HEK293 (cell line): Measurements from ENCODE around the gene LCN12.

Source experiments
- CTCF ChIA-PET: fragments of 350-600 bp; formaldehyde crosslinking; extraction: SDS; loops from one replicate; lab custom pipeline; 2021; ENCODE audit warnings: antibody characterized with exemption; lab: Yijun Ruan, JAX
- POLR2A ChIA-PET: fragments of 300-600 bp; formaldehyde crosslinking; extraction: SDS; loops from one replicate; lab custom pipeline; 2020; ENCODE audit warnings: antibody characterized with exemption, inconsistent platforms; lab: Yijun Ruan, JAX
- H3K27ac ChIP-seq: fragments of 200-500 bp; sonication (Bioruptor generic); 2 replicates; pipeline ENCODE4 v1.5.1; 2014; ENCODE audit warnings: low read depth, low read length, control low read depth, inconsistent platforms; ENCODE audit errors: extremely low read depth
- H3K36me3 ChIP-seq, 2 experiments: fragments of 200-500 bp in 1 of 2; sonication (Bioruptor generic) in 1 of 2; 1 replicate in 1 of 2; 2 replicates in 1 of 2; pipeline ENCODE4 v1.5.1; 2014 to 2017; ENCODE audit warnings: inconsistent platforms in 2 of 2, low read length in 2 of 2; ENCODE audit not compliant: control insufficient read depth in 2 of 2, insufficient read depth in 1 of 2
- H3K4me1 ChIP-seq: fragments of 200-500 bp; sonication (Bioruptor generic); 2 replicates; pipeline ENCODE4 v1.5.1; 2014; ENCODE audit warnings: mild to moderate bottlenecking, low read length, inconsistent platforms; ENCODE audit not compliant: control insufficient read depth, insufficient read depth
- H3K4me3 ChIP-seq: 2 replicates; pipeline ENCODE4 v1.5.1; 2011; ENCODE audit warnings: low read depth, mild to moderate bottlenecking, control low read depth, low read length, moderate library complexity
- H3K9me3 ChIP-seq: fragments of 200-500 bp; sonication (Bioruptor generic); 2 replicates; pipeline ENCODE4 v1.5.1; 2014; ENCODE audit warnings: low read depth, low read length, inconsistent platforms; ENCODE audit not compliant: control insufficient read depth, insufficient read depth
- BCL11A ChIP-seq: fragments of 450-650 bp; formaldehyde crosslinking; IDR thresholded peaks from 2 replicates; pipeline ENCODE4 v1.5.1; 2016; ENCODE audit warnings: low read depth, missing biosample characterization, missing genetic modification characterization
- EGR2 ChIP-seq: fragments of 450-650 bp; formaldehyde crosslinking; IDR thresholded peaks from 2 replicates; pipeline ENCODE4 v1.5.1; 2016; ENCODE audit warnings: low read depth, missing biosample characterization, missing genetic modification characterization
- GLIS2 ChIP-seq: fragments of 450-650 bp; formaldehyde crosslinking; IDR thresholded peaks from 2 replicates; pipeline ENCODE4 v1.5.1; 2016; ENCODE audit warnings: missing biosample characterization, missing genetic modification characterization
- KLF9 ChIP-seq: fragments of 450-650 bp; formaldehyde crosslinking; IDR thresholded peaks from 2 replicates; pipeline ENCODE4 v1.5.1; 2016; ENCODE audit warnings: missing biosample characterization, missing genetic modification characterization, low read depth
- PRDM1 ChIP-seq: fragments of 450-650 bp; formaldehyde crosslinking; IDR thresholded peaks from 2 replicates; pipeline ENCODE4; 2016; ENCODE audit warnings: missing biosample characterization, missing genetic modification characterization
- SETDB1 ChIP-seq: IDR thresholded peaks from one replicate; pipeline ENCODE4 v1.6.1; 2017; ENCODE audit warnings: mild to moderate bottlenecking, low read length, moderate library complexity, mixed read lengths; ENCODE audit not compliant: insufficient read length
- ZNF138 ChIP-seq: fragments of 450-650 bp; formaldehyde crosslinking; IDR thresholded peaks from 2 replicates; pipeline ENCODE4 v1.5.1; 2016; ENCODE audit warnings: missing biosample characterization, missing genetic modification characterization, borderline replicate concordance
- ZNF423 ChIP-seq: fragments of 450-650 bp; formaldehyde crosslinking; IDR thresholded peaks from 2 replicates; pipeline ENCODE4 v1.5.1; 2016; ENCODE audit warnings: missing biosample characterization, missing genetic modification characterization
- ZNF555 ChIP-seq: fragments of 450-650 bp; formaldehyde crosslinking; conservative IDR thresholded peaks from 2 replicates; pipeline ENCODE4 v1.5.1; 2017; ENCODE audit warnings: missing biosample characterization, mild to moderate bottlenecking, missing genetic modification characterization, inconsistent platforms
- ZNF621 ChIP-seq: fragments of 450-650 bp; formaldehyde crosslinking; IDR thresholded peaks from 2 replicates; pipeline ENCODE4 v1.5.1; 2017; ENCODE audit warnings: missing biosample characterization, missing genetic modification characterization
- ZNF843 ChIP-seq: fragments of 450-650 bp; formaldehyde crosslinking; IDR thresholded peaks from 2 replicates; pipeline ENCODE4 v1.5.1; 2016; ENCODE audit warnings: missing biosample characterization, missing genetic modification characterization
- TF ChIP-seq, protein P1 (sequence below): fragments of 450-650 bp; formaldehyde crosslinking; IDR thresholded peaks from 2 replicates; pipeline ENCODE4 v1.5.1; 2016; ENCODE audit warnings: missing biosample characterization, missing genetic modification characterization
- TF ChIP-seq, protein P2 (sequence below): sonication (generic); formaldehyde crosslinking; IDR thresholded peaks from 2 replicates; pipeline ENCODE4 v1.8.1; 2022; ENCODE audit warnings: mild to moderate bottlenecking, moderate library complexity, missing genetic modification reagents

Gene LCN12

GRCh38 chr9:136939431-136939995, 12.6 kb upstream of the LCN12 start (continued):
- TF ChIP-seq KLF9 (no peak), ZNF621 (tag by site-specific recombination) (no peak), SETDB1 (no peak)

- CTCF ChIA-PET, result no interaction called here
- peaks cover 0 to 53% of the 10 kb centered on the region in 2 experiments; a peak in 1 of 3 replicates for H3K36me3 ChIP-seq
- H3K4me1 ChIP-seq, result no peaks in the 10 kb centered on the region
- no peak overlapping the region for H3K4me3 ChIP-seq
- TF ChIP-seq ZNF843 (no peak), ZNF423 (no peak), ZNF555 (tag by site-specific recombination) (no peak), PRDM1 (tag by site-specific recombination) (no peak), KLF9 (no peak), ZNF138 (tag by site-specific recombination) (no peak), GLIS2 (tag by site-specific recombination) (no peak), BCL11A (tag by site-specific recombination) (no peak)
- TF ChIP-seq, protein P1, sequence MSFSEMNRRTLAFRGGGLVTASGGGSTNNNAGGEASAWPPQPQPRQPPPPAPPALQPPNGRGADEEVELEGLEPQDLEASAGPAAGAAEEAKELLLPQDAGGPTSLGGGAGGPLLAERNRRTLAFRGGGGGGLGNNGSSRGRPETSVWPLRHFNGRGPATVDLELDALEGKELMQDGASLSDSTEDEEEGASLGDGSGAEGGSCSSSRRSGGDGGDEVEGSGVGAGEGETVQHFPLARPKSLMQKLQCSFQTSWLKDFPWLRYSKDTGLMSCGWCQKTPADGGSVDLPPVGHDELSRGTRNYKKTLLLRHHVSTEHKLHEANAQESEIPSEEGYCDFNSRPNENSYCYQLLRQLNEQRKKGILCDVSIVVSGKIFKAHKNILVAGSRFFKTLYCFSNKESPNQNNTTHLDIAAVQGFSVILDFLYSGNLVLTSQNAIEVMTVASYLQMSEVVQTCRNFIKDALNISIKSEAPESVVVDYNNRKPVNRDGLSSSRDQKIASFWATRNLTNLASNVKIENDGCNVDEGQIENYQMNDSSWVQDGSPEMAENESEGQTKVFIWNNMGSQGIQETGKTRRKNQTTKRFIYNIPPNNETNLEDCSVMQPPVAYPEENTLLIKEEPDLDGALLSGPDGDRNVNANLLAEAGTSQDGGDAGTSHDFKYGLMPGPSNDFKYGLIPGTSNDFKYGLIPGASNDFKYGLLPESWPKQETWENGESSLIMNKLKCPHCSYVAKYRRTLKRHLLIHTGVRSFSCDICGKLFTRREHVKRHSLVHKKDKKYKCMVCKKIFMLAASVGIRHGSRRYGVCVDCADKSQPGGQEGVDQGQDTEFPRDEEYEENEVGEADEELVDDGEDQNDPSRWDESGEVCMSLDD (tag by site-specific recombination), result no peak
- TF ChIP-seq, protein P2, sequence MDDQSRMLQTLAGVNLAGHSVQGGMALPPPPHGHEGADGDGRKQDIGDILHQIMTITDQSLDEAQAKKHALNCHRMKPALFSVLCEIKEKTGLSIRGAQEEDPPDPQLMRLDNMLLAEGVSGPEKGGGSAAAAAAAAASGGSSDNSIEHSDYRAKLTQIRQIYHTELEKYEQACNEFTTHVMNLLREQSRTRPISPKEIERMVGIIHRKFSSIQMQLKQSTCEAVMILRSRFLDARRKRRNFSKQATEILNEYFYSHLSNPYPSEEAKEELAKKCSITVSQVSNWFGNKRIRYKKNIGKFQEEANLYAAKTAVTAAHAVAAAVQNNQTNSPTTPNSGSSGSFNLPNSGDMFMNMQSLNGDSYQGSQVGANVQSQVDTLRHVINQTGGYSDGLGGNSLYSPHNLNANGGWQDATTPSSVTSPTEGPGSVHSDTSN (CRISPR knock-in tag), result no peak
- no peak overlapping the region for H3K27ac ChIP-seq
- POLR2A ChIA-PET, result interaction anchor here (0.6 kb wide), 1 partner anchor 11 kb away, joined by 8 read pairs; no protein-coding TSS in a partner anchor
- no peaks in the 10 kb centered on the region for H3K9me3 ChIP-seq
Measured at GRCh38 chr9:136939996-136940525, 12.0 kb upstream of the LCN12 start.

DNA sequence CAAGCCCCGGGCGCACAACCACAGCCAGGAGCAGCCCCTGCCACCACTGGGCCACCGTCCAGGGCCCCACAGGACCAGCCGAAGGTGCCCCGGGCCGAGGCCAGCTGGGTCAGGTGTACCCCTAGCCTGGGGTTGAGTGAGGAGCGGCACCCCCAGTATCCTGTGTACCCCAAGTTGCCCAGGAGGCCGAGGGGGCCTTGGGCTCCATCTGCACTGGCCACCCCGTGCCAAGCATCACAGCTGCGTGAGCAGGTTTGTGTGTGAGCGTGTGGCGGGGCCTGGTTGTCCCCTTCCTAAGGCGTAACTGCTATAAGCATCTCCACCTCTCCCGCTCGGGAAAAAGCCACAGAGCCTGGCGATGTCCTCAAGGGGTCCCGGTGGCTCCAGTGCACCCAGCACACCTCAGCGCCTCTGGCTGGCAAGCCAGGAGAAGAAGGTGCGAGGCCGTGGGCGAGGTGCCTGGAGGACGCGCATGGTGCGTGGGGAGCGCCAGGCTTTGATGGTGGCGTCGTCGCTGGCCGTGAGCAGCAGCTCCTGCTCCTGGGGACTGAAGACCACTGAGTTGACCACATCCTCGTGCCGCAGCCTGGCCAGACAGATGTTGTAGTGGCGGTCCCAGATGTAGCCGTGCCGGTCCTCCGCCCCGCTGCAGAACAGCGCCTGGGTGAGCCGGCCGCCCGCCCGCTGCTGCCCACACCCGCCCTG, 11.4 kb upstream of the LCN12 start:
- Histone ChIP-seq H3K36me3 (peaks cover 0 to 53% of the 10 kb centered on the region in 2 experiments; a peak in 1 of 3 replicates), H3K9me3 (no peaks in the 10 kb centered on the region), H3K4me1 (no peaks in the 10 kb centered on the region), H3K4me3 (no peak overlapping the region), H3K27ac (no peak overlapping the region)
- CTCF ChIA-PET, result no interaction called here
- POLR2A ChIA-PET, result no interaction called here
- TF ChIP-seq, protein P2 (CRISPR knock-in tag), result peak; percentile 10; the same call in 1 of the 2 replicates
- no peak for TF ChIP-seq EGR2 (tag by site-specific recombination)
